SK-N-SH (cell line): ENCODE data around the gene OR2T10. TPM values are rescaled to one million over a fixed set of nuclear protein-coding genes. Genes with fewer than 3 reads are reported as not detected.

Experiments
- CTCF ChIA-PET: fragments of 300-600, 350-600 bp; formaldehyde crosslinking; extraction: SDS; loops from one replicate; lab custom pipeline; 2021; lab: Yijun Ruan, JAX
- POLR2A ChIA-PET: fragments of 350-600 bp; sonication (Branson Sonifier 250); formaldehyde crosslinking; extraction: SDS; loops from one replicate; lab custom pipeline; 2020; ENCODE audit warnings: antibody characterized with exemption, inconsistent platforms; lab: Yijun Ruan, JAX
- DNase-seq: peaks from one replicate; pipeline ENCODE4 v3.0.0; 2012
- H2AFZ ChIP-seq: fragments of 200-600 bp; sonication (generic); 2 replicates; pipeline ENCODE4 v1.8.1; 2016; ENCODE audit warnings: antibody characterized with exemption, mild to moderate bottlenecking, low read depth
- H3F3A ChIP-seq: fragments of 200-600 bp; sonication (generic); replicated peaks from 2 replicates; pipeline ENCODE3; 2016; ENCODE audit warnings: antibody characterized with exemption, mild to moderate bottlenecking; ENCODE audit not compliant: insufficient read depth
- H3K27ac ChIP-seq, 2 experiments: fragments of 200-500 bp in 1 of 2; fragments of 200-600 bp in 1 of 2; sonication (Bioruptor generic) in 1 of 2; sonication (generic), shearing (Covaris generic) in 1 of 2; 2 replicates each; pipeline versions ENCODE4 v1.5.1 to v1.6.1; 2014 to 2016; ENCODE audit warnings: low read depth in 2 of 2, inconsistent platforms in 1 of 2, low read length in 1 of 2, mild to moderate bottlenecking in 1 of 2, mixed read lengths in 1 of 2
- H3K27me3 ChIP-seq: fragments of 200-600 bp; sonication (generic), shearing (Covaris generic); 2 replicates; pipeline ENCODE4 v1.6.1; 2016; ENCODE audit warnings: mixed run types; ENCODE audit not compliant: insufficient read depth
- H3K36me3 ChIP-seq, 2 experiments: fragments of 200-500 bp in 1 of 2; fragments of 200-600 bp in 1 of 2; sonication (Bioruptor generic) in 1 of 2; sonication (generic) in 1 of 2; replicated peaks in 1 of 2; 2 replicates each; pipeline versions ENCODE3 to v1.5.1; 2014 to 2016; ENCODE audit warnings: low read length in 1 of 2, mild to moderate bottlenecking in 1 of 2; ENCODE audit not compliant: insufficient read depth in 2 of 2, control insufficient read depth in 1 of 2
- H3K4me1 ChIP-seq, 2 experiments: fragments of 200-500 bp in 1 of 2; fragments of 200-600 bp in 1 of 2; sonication (Bioruptor generic) in 1 of 2; sonication (generic), shearing (Covaris generic) in 1 of 2; 2 replicates each; pipeline versions ENCODE4 v1.5.1 to v1.6.1; 2014 to 2016; ENCODE audit warnings: low read depth in 1 of 2, low read length in 1 of 2, mixed run types in 1 of 2; ENCODE audit not compliant: insufficient read depth in 2 of 2, control insufficient read depth in 1 of 2
- H3K4me2 ChIP-seq: fragments of 200-600 bp; sonication (generic), shearing (Covaris generic); 2 replicates; pipeline ENCODE4 v1.6.1; 2017; ENCODE audit warnings: mixed run types
- H3K4me3 ChIP-seq, 2 experiments: fragments of 200-500 bp in 1 of 2; fragments of 200-600 bp in 1 of 2; sonication (Bioruptor generic) in 1 of 2; sonication (generic), shearing (Covaris generic) in 1 of 2; 2 replicates each; pipeline versions ENCODE4 v1.5.1 to v1.8.1; 2014 to 2016; ENCODE audit warnings: low read depth in 2 of 2, inconsistent platforms in 1 of 2, low read length in 1 of 2, mild to moderate bottlenecking in 1 of 2, mixed read lengths in 1 of 2, moderate library complexity in 1 of 2
- H3K79me2 ChIP-seq: fragments of 200-600 bp; sonication (generic); 2 replicates; pipeline ENCODE4 v1.8.1; 2017; ENCODE audit warnings: mild to moderate bottlenecking; ENCODE audit not compliant: insufficient read depth
- H3K9ac ChIP-seq: fragments of 200-600 bp; sonication (generic); 2 replicates; pipeline ENCODE4 v1.6.1; 2017; ENCODE audit warnings: mixed run types
- H3K9me2 ChIP-seq: fragments of 200-600 bp; sonication (generic); 2 replicates; pipeline ENCODE4 v1.6.1; 2017; ENCODE audit warnings: mixed run types
- H3K9me3 ChIP-seq: fragments of 200-600 bp; sonication (generic); 2 replicates; pipeline ENCODE4 v1.6.1; 2017; ENCODE audit warnings: mixed run types, mild to moderate bottlenecking, moderate library complexity
- H4K20me1 ChIP-seq: fragments of 200-600 bp; sonication (generic); 2 replicates; pipeline ENCODE4 v1.6.1; 2017; ENCODE audit warnings: mild to moderate bottlenecking, mixed run types; ENCODE audit not compliant: insufficient read depth
- CHD2 ChIP-seq: fragments of 150-350 bp; IDR thresholded peaks from 2 replicates; pipeline ENCODE4 v1.6.1; 2018; ENCODE audit warnings: low read length; ENCODE audit not compliant: partially characterized antibody
- CTCF ChIP-seq: fragments of 200-600 bp; sonication (generic); IDR thresholded peaks from 2 replicates; pipeline ENCODE4 v1.6.1; 2017; ENCODE audit warnings: antibody characterized with exemption, mild to moderate bottlenecking, moderate library complexity
- FOSL2 ChIP-seq: IDR thresholded peaks from 2 replicates; pipeline ENCODE4 v1.4.0; 2012; ENCODE audit warnings: low read depth, mild to moderate bottlenecking, moderate library complexity, borderline replicate concordance
- FOXJ3 ChIP-seq: sonication (generic); formaldehyde crosslinking; IDR thresholded peaks from 2 replicates; pipeline ENCODE4 v1.5.1; 2020; ENCODE audit warnings: mild to moderate bottlenecking, missing genetic modification reagents
- GABPA ChIP-seq: IDR thresholded peaks from 2 replicates; pipeline ENCODE4 v1.4.0; 2012; ENCODE audit warnings: low read depth, mild to moderate bottlenecking
- IRF3 ChIP-seq: fragments of 150-350 bp; IDR thresholded peaks from 2 replicates; pipeline ENCODE4 v1.6.1; 2016; ENCODE audit warnings: mild to moderate bottlenecking, low read depth, low read length
- MEF2A ChIP-seq: IDR thresholded peaks from 2 replicates; pipeline ENCODE4 v1.4.0; 2012; ENCODE audit warnings: low read depth, borderline replicate concordance
- MXI1 ChIP-seq: IDR thresholded peaks from 2 replicates; pipeline ENCODE4 v1.6.1; 2012; ENCODE audit warnings: mild to moderate bottlenecking, low read depth, low read length, improper control_type of control experiment
- NRF1 ChIP-seq: IDR thresholded peaks from 2 replicates; pipeline ENCODE4 v1.6.1; 2012; ENCODE audit warnings: low read depth, mild to moderate bottlenecking, low read length
- POLR2AphosphoS5 ChIP-seq: IDR thresholded peaks from 2 replicates; pipeline ENCODE4 v1.6.1; 2012; ENCODE audit warnings: low read depth, low read length
- RAD21 ChIP-seq: IDR thresholded peaks from 2 replicates; pipeline ENCODE4 v1.6.1; 2012; ENCODE audit warnings: mild to moderate bottlenecking, low read length
- RFX5 ChIP-seq: IDR thresholded peaks from 2 replicates; pipeline ENCODE4 v1.6.1; 2012; ENCODE audit warnings: mild to moderate bottlenecking, improper control_type of control experiment, low read length
- SMC3 ChIP-seq: IDR thresholded peaks from 2 replicates; pipeline ENCODE4 v1.6.1; 2012; ENCODE audit warnings: low read depth, low read length, improper control_type of control experiment
- TCF12 ChIP-seq: IDR thresholded peaks from 2 replicates; pipeline ENCODE4 v1.4.0; 2012
- USF2 ChIP-seq: fragments of 150-350 bp; IDR thresholded peaks from 2 replicates; pipeline ENCODE4 v1.6.1; 2017; ENCODE audit warnings: antibody characterized with exemption, low read length, low read depth, borderline replicate concordance
- WGBS: methylation state at CpG from one replicate; pipeline ENCODE4 v1.1.6; 2017; ENCODE audit warnings: low lambda C conversion rate; 5-methylcytosine and 5-hydroxymethylcytosine counted together
- polyA plus RNA-seq, 3 experiments: library from polyadenylated mRNA; depleted of rRNA; stranded (reverse); fragments of >200 nt; gene quantifications; 2 replicates each; pipeline ENCODE4 v1.2.3, GENCODE V29; 2012

The OR2T10 gene
- polyA plus RNA-seq, 1 of the 3 experiments (the other 2 are of a cell fraction): not detected

GRCh38 chr1:248622570-248623001 is 25.1 kb upstream of the OR2T10 start:
- peak; percentile 35 for DNase-seq
- ChIA-PET CTCF (interaction anchor here (0.9 to 9.2 kb wide), 9 partner anchors 8 to 200 kb away, joined by 3 to 122 read pairs (median 6); no protein-coding TSS in a partner anchor), POLR2A (no interaction called here)
- TF ChIP-seq NRF1 (no peak), IRF3 (no peak), RFX5 (no peak), MEF2A (no peak), USF2 (no peak), MXI1 (no peak), CTCF (peak; percentile 69), CHD2 (no peak), POLR2AphosphoS5 (no peak), RAD21 (peak; percentile 65), SMC3 (peak; percentile 60), TCF12 (no peak), FOSL2 (no peak)
- Histone ChIP-seq H3K4me1 (no peaks in the 10 kb centered on the region), H3F3A (no peaks in the 10 kb centered on the region), H2AFZ (no peak overlapping the region), H3K36me3 (no peaks in the 10 kb centered on the region), H3K27ac (no peak overlapping the region), H3K9ac (no peak overlapping the region), H4K20me1 (no peaks in the 10 kb centered on the region), H3K9me2 (no peaks in the 10 kb centered on the region), H3K9me3 (no peaks in the 10 kb centered on the region), H3K27me3 (peaks cover 4% of the 10 kb centered on the region; the same call in 1 of the 2 replicates), H3K4me2 (no peak overlapping the region), H3K79me2 (no peaks in the 10 kb centered on the region), H3K4me3 (no peak overlapping the region)
- 17% methylated on average over 4 of the region's 4 CpGs for WGBS

- no peak for TF ChIP-seq GABPA
- no peak for TF ChIP-seq POLR2AphosphoS5
- TF ChIP-seq FOXJ3: no peak
- Histone ChIP-seq H3K4me3 (no peak overlapping the region), H3K27ac (no peak overlapping the region), H3F3A (no peaks in the 10 kb centered on the region), H3K79me2 (no peaks in the 10 kb centered on the region), H3K9me2 (no peaks in the 10 kb centered on the region), H3K4me1 (no peaks in the 10 kb centered on the region), H3K27me3 (peaks cover 4% of the 10 kb centered on the region; the same call in 1 of the 2 replicates), H2AFZ (no peak overlapping the region), H3K9ac (no peak overlapping the region), H4K20me1 (no peaks in the 10 kb centered on the region), H3K4me2 (no peak overlapping the region), H3K9me3 (no peaks in the 10 kb centered on the region), H3K36me3 (no peaks in the 10 kb centered on the region)
- ChIA-PET CTCF (interaction anchor here (0.9 to 9.2 kb wide), 6 partner anchors 8 to 186 kb away, joined by 3 to 122 read pairs (median 8); no protein-coding TSS in a partner anchor), POLR2A (no interaction called here)
- DNase-seq: no peak
- WGBS: 2% methylated on average over 7 of the region's 7 CpGs
These were observed 24.3 kb upstream of the OR2T10 start for GRCh38 chr1:248621770-248622169.
